ENCODE measurements around the gene COL21A1. TPM values are rescaled to one million over a fixed set of nuclear protein-coding genes. Genes with fewer than 3 reads are reported as not detected.
"Not testable (repeated sequence)": the region's sequence is repeated elsewhere in the genome, so short reads cannot be mapped to it uniquely, and the experiment has no call there.

The COL21A1 gene
- total RNA-seq, 1 donor from 2014 or later: 16.8 TPM

- no peaks in the 10 kb centered on the region for H3K36me3 Mint-ChIP-seq (ENCODE audit: insufficient read depth)
- no peak for TF ChIP-seq CTCF (IDR thresholded peaks at IDR 0.05; ENCODE audit: unreplicated experiment)
- no peaks in the 10 kb centered on the region for H3K27me3 Mint-ChIP-seq
- no peaks in the 10 kb centered on the region for H3K4me1 Mint-ChIP-seq (ENCODE audit: low read depth)
- H3K9me3 Mint-ChIP-seq (ENCODE audit: low read depth): no peaks in the 10 kb centered on the region
- no peak overlapping the region for H3K27ac Mint-ChIP-seq
- H3K4me3 Mint-ChIP-seq (ENCODE audit: low read depth): no peak overlapping the region
- DNase-seq (ENCODE audit: low spot score, unreplicated experiment): no peak
Observed at GRCh38 chr6:56021943-56022342, 225.4 kb downstream of the COL21A1 start.

GRCh38 chr6:56019973-56020372 lies 227.4 kb downstream of the COL21A1 start:
- Mint-ChIP-seq H3K27me3 (no peaks in the 10 kb centered on the region), H3K4me1 (ENCODE audit: low read depth) (no peaks in the 10 kb centered on the region), H3K27ac (no peak overlapping the region), H3K36me3 (ENCODE audit: insufficient read depth) (no peaks in the 10 kb centered on the region), H3K9me3 (ENCODE audit: low read depth) (no peaks in the 10 kb centered on the region), H3K4me3 (ENCODE audit: low read depth) (no peak overlapping the region)
- TF ChIP-seq CTCF (IDR thresholded peaks at IDR 0.05; ENCODE audit: unreplicated experiment): no peak
- DNase-seq (ENCODE audit: low spot score, unreplicated experiment): no peak

GRCh38 chr6:56017198-56017597 lies 230.2 kb downstream of the COL21A1 start:
- Mint-ChIP-seq H3K4me3 (ENCODE audit: low read depth) (no peak overlapping the region), H3K4me1 (ENCODE audit: low read depth) (no peaks in the 10 kb centered on the region), H3K27me3 (no peaks in the 10 kb centered on the region), H3K9me3 (ENCODE audit: low read depth) (no peaks in the 10 kb centered on the region), H3K36me3 (ENCODE audit: insufficient read depth) (no peaks in the 10 kb centered on the region), H3K27ac (no peak overlapping the region)
- TF ChIP-seq CTCF (IDR thresholded peaks at IDR 0.05; ENCODE audit: unreplicated experiment): no peak
- DNase-seq (ENCODE audit: low spot score, unreplicated experiment): no peak

- H3K4me1 Mint-ChIP-seq (ENCODE audit: low read depth); H3K36me3 Mint-ChIP-seq (ENCODE audit: insufficient read depth); H3K9me3 Mint-ChIP-seq (ENCODE audit: low read depth); H3K4me3 Mint-ChIP-seq (ENCODE audit: low read depth); H3K27ac Mint-ChIP-seq; DNase-seq (ENCODE audit: low spot score, unreplicated experiment); H3K27me3 Mint-ChIP-seq: not testable (repeated sequence)
Observed at GRCh38 chr6:56014039-56014438, 233.3 kb downstream of the COL21A1 start.

GRCh38 chr6:56009636-56010035 lies 237.7 kb downstream of the COL21A1 start:
- no peak overlapping the region for H3K4me3 Mint-ChIP-seq (ENCODE audit: low read depth)
- no peaks in the 10 kb centered on the region for H3K36me3 Mint-ChIP-seq (ENCODE audit: insufficient read depth)
- no peaks in the 10 kb centered on the region for H3K4me1 Mint-ChIP-seq (ENCODE audit: low read depth)
- TF ChIP-seq CTCF (IDR thresholded peaks at IDR 0.05; ENCODE audit: unreplicated experiment): no peak
- H3K9me3 Mint-ChIP-seq (ENCODE audit: low read depth): no peaks in the 10 kb centered on the region
- no peaks in the 10 kb centered on the region for H3K27me3 Mint-ChIP-seq
- no peak for DNase-seq (ENCODE audit: low spot score, unreplicated experiment)
- no peak overlapping the region for H3K27ac Mint-ChIP-seq

Data from progenitor cell of endocrine pancreas (in vitro differentiated cells).